NCI-H1092 (cell line): Measurements from ENCODE around the gene POLD3.

Experiments
- DNase-seq: peaks from one replicate; lab custom pipeline; 2025; lab: John Stamatoyannopoulos, UW

POLD3 gene

GRCh38 chr11:74592441-74593362, at the start of gene POLD3:
Gene POLD3 (plus strand): TSS chr11:74592582. CDS start chr11:74592659, 77 bp downstream.
- peak; percentile 95 for DNase-seq

- no peak for DNase-seq
These were observed 48.4 kb upstream of the POLD3 start for GRCh38 chr11:74543991-74544390.

- no peak for DNase-seq
These were observed 45.6 kb upstream of the POLD3 start for GRCh38 chr11:74546752-74547151.

DNA sequence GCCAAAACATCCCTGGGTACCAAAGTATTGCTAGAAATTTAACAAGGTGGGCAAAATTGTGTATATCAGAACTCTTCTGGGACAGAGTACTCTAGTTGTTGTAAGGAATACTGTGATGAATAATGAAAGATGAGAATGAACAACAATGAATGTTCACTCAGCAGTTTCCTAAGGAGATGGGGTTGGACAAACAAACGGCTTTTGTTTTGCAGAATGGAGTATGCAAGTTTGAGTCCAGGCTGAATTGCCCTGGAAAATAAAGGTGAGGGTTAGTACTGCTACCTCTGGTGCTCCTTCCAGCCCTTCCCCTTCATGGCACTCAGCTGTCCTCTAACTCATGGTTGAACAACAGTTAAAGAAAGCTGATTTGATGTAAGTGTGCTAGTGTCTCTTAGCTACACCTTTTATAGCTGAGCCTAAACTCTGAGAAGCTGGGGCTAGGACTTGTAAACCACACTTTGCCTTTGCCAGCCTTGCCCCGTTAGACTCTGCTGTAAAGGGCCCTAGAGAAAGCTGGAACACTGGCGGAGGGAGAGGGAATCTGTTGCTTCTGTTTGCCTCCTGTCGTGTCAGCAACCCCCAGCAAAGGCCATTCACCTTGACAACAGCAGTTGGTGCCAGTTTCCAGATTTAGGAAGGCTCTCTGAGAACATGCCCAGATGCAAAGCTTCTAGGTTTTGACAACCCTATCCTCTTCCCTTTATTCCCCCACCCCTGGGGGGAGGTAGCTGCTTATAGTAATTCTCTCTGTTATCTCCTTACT, 41.2 kb upstream of the POLD3 start:
- no peak for DNase-seq

DNA sequence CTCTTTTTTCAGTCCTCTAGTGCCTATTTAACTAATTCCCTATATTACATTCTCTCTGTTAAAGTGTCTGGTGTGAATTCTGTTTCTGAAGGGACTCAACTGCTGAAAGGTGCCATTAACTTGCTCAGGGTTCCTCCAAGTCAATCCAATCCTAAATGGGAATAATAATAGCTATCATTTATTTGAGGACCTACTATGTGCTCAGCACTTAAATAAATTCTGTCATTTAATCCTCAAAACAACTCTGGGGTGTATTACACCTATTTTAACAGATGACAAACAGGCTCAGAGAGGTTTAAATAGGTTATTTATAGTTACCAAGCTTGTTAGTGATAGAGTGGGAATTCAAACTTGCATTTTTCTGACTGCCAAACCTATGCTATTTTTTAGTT, 40.6 kb upstream of the POLD3 start:
- no peak for DNase-seq

DNA sequence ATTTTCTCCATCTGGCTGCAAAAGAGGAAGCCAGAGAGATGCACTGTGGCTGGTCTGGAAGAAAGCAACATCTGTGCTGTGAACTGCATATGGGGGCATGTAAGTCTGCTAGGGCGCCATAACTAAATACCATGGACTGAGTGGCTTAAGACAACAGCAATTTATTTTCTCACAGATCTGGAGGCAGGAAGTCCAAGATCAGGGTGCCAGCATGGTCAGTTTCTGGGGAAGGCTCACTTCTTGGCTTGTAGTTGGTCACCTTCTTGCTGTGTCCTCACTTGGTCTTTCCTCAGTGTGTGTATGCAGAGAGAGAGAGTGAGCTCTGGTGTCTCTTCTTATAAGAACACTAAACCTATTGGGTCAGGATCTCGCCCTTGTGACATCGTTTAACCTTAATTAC, 34.9 kb upstream of the POLD3 start:
- DNase-seq: no peak

DNA sequence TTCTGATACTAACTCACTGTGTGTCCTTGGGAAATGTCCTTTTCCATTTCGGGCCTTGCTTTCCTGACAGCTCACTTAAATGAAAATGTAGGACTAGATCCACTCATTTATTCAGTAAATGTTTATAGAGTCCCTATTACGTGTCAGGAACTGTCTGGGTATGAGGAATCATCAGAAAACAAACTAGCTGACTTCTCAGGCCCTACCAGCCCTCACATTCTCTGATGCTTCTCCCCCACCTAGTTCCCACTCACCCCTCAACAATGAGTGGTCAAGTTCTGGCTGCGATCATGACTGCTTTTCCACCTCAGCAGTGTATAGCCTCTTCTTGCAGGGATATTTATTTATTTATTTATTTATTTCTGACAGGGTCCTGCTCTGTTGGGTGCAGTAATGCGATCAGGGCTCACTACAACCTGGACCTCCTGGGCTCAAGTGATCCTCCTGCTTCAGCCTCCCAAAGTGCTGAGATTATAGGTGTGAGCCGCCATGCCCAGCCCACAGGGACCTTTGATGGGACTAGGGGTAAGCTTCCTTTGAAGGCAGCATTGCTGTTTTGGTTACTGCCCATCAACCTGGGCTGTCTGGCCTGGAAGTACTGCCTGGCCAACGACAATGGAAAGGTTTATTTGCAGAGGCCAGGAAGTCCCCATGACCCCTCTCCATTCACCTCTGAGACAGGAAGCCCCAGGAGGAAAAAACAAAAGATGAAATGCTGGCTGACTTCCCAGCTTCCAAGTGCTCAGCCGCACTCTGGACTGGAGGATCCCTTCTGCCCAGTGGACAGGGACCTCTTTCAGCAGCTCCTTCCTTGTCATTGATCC, 33.1 kb upstream of the POLD3 start:
- peak; percentile 28 for DNase-seq

DNA sequence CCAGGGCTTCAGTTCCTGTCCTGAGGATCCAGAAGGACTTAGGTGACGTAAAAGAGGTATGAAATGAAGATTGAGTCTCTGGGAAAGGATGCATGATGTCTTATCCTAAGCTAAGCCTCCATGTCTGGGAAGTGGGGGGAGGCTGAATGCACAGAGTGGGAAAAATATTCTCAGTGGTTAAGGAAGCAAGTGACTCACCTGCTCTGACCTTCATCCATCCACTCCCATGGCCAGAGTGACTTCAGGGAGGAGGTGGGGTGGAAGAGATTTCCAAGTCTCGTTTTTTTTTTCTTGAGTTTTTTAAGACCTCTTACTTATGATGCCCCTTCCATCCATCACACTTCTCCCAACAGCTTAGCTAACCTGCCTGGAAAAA, 32.5 kb upstream of the POLD3 start:
- DNase-seq: no peak

- DNase-seq: no peak
These were observed 26.0 kb upstream of the POLD3 start for GRCh38 chr11:74566146-74566960.

DNA sequence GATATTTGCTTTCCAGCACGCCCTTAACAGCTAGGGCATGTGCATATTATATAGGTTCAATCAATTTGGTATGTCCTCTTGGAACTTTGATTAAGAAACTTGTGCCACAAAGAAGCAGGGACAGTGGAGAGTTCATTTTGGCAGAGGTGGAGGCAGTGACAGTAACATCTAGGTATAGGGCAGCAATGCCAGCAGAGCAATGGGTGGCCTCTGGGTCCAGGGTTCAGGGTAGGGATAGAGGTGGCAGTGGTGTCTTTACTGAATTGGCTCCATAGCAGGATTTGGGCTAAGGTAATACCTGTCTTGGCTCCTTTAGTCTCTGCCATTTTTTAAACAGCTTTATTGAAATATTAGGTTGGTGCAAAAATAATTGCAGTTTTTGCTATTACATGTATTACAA, 24.4 kb upstream of the POLD3 start:
- DNase-seq: no peak

DNA sequence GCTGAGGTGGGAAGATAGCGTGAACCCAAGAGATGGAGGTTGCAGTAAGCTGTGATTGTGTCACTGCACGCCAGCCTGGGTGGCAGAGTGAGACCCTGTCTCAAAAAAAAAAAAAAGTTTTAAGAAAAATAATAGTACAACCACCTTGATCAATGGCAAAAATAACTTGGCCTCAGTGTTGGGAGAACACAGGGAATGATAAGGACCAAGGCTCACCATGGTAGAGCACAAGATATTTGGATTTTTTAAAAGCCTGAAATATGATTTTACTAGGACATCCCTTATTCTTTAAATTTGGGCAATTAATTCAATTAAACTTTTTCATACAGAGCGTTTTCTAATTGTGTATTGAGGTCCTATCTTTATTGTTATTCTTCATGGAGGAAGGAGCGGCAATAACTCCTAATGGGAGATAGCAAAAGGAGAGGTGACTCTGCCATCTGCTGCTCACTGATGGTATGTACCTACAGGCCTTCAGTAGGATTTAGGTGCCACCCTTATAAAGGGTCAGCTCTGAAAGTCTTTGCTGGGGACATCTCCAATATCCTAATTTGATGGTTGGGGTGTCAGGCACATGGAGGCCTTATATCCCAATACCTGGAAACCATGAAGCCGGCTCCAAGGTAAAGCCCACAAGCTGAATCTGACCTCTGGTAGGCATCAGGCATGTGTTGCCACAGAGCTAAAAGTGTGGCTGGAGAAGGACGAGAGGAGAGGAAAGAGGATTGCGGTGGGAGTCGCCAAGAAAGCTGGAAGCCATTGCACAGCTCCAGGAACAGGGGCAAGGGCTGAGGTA, 21.9 kb upstream of the POLD3 start:
- peak; percentile 38 for DNase-seq

DNA sequence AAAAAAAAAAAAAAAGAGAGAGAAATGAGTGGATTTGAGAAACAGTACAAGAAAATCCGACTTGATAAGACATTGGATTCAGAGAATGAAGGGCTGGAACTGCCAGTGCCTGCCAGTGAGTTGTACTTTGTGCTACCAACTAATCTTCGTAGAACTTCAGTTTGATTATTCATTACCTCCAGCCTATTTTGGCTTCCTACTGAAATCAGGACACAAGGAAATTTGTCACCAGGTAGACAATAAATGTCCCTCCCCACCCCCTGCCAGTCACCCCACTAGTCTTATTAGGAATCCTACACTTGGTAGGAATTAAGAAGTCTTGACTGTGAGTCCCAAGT, 21.4 kb upstream of the POLD3 start:
- no peak for DNase-seq

GRCh38 chr11:74572349-74572748, 20.0 kb upstream of the POLD3 start:
- no peak for DNase-seq

GRCh38 chr11:74574563-74574962, 17.8 kb upstream of the POLD3 start:
- no peak for DNase-seq

GRCh38 chr11:74575999-74576398, 16.4 kb upstream of the POLD3 start:
- no peak for DNase-seq

DNA sequence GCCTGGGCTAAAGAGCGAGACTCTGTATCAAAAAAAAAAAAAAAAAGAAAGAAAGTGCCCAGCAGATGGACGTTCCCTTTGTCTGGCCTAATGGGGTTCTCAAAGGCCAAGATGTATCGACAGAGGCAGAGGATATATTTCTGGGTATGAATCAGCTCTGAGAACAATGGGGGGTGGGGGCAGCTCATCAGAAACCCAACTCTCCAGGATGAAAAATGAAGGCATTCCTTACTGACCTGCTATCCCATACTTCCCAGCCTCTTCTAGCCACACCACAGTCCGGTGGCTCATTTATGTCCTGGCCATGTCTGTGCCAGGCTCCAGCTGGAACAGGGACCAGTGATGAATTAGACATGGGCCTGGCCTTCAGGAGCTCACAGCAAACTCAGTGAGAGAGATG, 15.2 kb upstream of the POLD3 start:
- no peak for DNase-seq

DNA sequence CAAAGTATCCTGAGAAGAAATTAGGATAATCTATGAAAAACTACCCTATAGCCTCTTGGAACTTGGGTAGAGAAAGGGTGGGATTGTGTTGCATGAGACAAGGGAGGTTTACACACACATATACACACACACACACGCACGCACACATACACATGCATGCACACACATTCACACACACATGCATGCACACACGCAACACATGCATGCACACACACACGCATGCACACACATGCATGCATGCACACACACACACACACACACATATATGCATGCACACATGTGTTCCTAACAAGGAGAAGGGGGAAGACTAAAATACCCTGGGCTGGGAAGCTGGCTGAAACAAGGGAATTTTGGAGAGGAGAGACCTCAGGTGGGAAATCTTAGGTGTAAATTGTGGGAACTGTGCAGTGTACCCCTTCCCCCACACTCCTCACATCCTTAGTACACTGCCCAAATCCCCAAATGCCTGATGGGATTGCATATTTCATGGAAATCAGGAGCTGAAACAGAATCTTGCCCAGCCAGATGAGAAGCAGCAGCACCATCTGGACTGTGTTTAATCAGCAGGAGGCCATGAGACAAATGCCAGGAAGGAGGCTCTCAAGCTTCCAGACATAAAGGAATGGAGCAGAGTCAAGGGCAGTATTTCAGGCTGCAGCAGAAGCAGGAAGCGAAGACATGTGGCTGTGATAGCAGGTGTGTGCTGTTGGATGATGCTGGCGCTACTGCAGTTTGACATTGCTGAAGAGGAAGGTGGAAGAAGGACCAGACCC, 14.6 kb upstream of the POLD3 start:
- DNase-seq: peak; percentile 45

GRCh38 chr11:74579577-74580270, 12.7 kb upstream of the POLD3 start:
- DNase-seq: no peak

DNA sequence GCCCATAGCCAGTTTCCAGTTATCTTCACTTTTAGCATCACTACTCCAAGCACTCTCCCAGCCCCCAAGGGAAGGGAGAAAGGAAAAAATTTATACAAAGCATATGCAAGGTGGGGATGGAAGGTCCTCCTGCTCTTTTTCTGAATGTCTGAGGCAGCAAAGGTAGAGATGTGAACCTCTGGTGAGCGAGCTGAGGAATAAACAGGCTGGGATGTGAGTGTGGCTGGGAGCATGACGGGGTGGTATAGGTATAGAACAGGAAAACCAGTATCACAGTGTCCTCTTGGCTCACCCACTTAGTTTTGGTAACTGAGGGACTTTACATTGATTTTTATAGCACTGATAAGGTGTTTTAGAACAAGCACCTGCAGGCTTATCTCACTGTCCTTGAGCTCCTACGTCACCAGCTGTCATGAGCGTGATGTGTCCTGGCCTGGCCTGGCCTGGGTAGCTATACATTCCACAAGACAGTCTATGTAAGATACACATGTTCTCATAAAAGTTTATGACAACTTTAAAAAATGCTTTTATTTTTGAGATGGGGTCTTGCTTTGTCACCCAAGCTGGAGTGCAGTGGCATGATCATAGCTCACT, 10.3 kb upstream of the POLD3 start:
- DNase-seq: no peak
